Mucosa of descending colon (tissue), 3 donors: Measurements from ENCODE around the gene HAUS5. TPM values are rescaled to one million over a fixed set of nuclear protein-coding genes. Genes with fewer than 3 reads are reported as not detected.
A peak's percentile ranks its signal among the peaks of the same experiment; 100 is the strongest.

Source experiments
- ATAC-seq: fragments of 200-7000 bp; cut with Tn5 transposase; one replicate; pipeline ENCODE4 v1.9.1; 2020; ENCODE audit warnings: mild to moderate bottlenecking, moderate library complexity
- DNase-seq, 3 donors: peaks; one replicate each; pipeline ENCODE4 v3.0.0-alpha.2; 2020
- H3K36me3 ChIP-seq: fragments of 200-600 bp; one replicate; pipeline ENCODE4 v1.8.0; 2021; ENCODE audit warnings: low read depth, mild to moderate bottlenecking
- H3K4me1 ChIP-seq: fragments of 200-600 bp; one replicate; pipeline ENCODE4 v1.8.0; 2021; ENCODE audit warnings: low read depth, mild to moderate bottlenecking
- H3K4me3 ChIP-seq: fragments of 200-600 bp; one replicate; pipeline ENCODE4 v1.8.0; 2021; ENCODE audit warnings: mild to moderate bottlenecking
- H3K9me3 ChIP-seq: fragments of 200-600 bp; one replicate; pipeline ENCODE4 v1.8.0; 2021; ENCODE audit warnings: mild to moderate bottlenecking
- intact Hi-C, 2 donors: fragments of 100-400 bp; cut with DNase I in 1 of 2; cut with micrococcal nuclease in 1 of 2; formaldehyde crosslinking; loops; one replicate each; pipeline versions ENCODE4 v1.11.0 to v1.11.1; 2022; cut with DNase I, micrococcal nuclease
- total RNA-seq, 3 donors: library from RNA; stranded (reverse); fragmentation: NEBNext Ultra II Directional in 2 of 3; extraction: Animal tissue kit (Norgen Biotek cat#: 25700) in 2 of 3; gene quantifications; one replicate each; pipeline versions ENCODE4 v1.2.1 to v1.2.4, GENCODE V29; 2021 to 2023
- TF ChIP-seq, protein P1 (sequence below): fragments of 200-600 bp; IDR thresholded peaks from one replicate; pipeline ENCODE4 v1.8.0; 2022; ENCODE audit warnings: antibody characterized with exemption, mild to moderate bottlenecking
- donor health status: DM: no; HTN: no; CAD: no; lungs with moderate emphysema.
- donor health status: DM: no; HTN: no; CAD: no.
- donor health status: DM: no; HTN: yes; CAD: no.

HAUS5 gene
- total RNA-seq, 3 donors from 2014 or later, result 6.4 to 13.2 (median 9.0) TPM

GRCh38 chr19:35629332-35629633 lies 16.7 kb downstream of the HAUS5 start:
- H3K36me3 ChIP-seq, result peaks cover 6% of the 10 kb centered on the region
- DNase-seq (no peak), ATAC-seq (no peak)
- peaks cover 9% of the 10 kb centered on the region for H3K4me1 ChIP-seq
- H3K4me3 ChIP-seq, result peak overlapping the region; percentile 94
- TF ChIP-seq, protein P1, sequence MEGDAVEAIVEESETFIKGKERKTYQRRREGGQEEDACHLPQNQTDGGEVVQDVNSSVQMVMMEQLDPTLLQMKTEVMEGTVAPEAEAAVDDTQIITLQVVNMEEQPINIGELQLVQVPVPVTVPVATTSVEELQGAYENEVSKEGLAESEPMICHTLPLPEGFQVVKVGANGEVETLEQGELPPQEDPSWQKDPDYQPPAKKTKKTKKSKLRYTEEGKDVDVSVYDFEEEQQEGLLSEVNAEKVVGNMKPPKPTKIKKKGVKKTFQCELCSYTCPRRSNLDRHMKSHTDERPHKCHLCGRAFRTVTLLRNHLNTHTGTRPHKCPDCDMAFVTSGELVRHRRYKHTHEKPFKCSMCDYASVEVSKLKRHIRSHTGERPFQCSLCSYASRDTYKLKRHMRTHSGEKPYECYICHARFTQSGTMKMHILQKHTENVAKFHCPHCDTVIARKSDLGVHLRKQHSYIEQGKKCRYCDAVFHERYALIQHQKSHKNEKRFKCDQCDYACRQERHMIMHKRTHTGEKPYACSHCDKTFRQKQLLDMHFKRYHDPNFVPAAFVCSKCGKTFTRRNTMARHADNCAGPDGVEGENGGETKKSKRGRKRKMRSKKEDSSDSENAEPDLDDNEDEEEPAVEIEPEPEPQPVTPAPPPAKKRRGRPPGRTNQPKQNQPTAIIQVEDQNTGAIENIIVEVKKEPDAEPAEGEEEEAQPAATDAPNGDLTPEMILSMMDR, result no peak
- H3K9me3 ChIP-seq, result no peaks in the 10 kb centered on the region
- intact Hi-C loops, result no loop called here

DNA sequence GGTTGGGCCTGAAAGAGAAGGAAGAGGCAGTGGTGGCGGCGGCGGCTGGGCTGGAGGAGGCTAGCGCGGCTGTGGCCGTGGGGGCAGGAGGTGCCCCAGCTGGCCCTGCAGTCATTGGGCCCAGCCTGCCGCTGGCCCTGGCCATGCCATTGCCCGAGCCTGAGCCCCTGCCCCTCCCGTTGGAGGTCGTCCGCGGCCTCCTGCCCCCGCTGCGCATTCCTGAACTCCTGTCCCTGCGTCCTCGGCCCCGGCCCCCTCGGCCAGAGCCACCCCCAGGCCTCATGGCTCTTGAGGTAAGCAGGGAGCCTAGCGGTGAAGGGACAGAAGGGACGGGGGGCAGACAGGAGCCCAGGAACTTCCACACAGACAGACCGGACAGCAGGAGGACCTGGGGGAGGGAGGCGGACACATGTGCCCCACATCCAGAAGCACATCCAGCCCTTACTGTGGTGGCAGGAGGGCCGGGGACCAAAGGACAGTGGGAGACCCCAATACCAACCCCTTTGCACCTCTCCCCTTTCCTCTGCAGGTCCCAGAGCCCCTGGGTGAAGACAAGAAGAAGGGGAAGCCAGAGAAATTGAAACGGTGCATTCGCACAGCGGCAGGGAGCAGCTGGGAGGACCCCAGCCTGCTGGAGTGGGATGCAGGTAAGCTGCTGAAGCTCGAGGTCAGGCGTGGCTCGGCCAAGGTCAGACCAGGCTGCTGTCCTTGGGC lies 21.3 kb downstream of the HAUS5 start:
- ATAC-seq (no peak), DNase-seq (no peak)
- H3K4me3 ChIP-seq, result no peak overlapping the region
- H3K4me1 ChIP-seq, result peaks cover 9% of the 10 kb centered on the region
- TF ChIP-seq, protein P1, result no peak
- intact Hi-C loops, result no loop called here
- peaks cover 12% of the 10 kb centered on the region for H3K36me3 ChIP-seq
- no peaks in the 10 kb centered on the region for H3K9me3 ChIP-seq

- H3K9me3 ChIP-seq, result no peaks in the 10 kb centered on the region
- no peak for DNase-seq
- peaks cover 9% of the 10 kb centered on the region for H3K36me3 ChIP-seq
- TF ChIP-seq, protein P1, result no peak
- intact Hi-C loops, result no loop called here
- ATAC-seq, result no peak
- no peak overlapping the region for H3K4me3 ChIP-seq
- no peaks in the 10 kb centered on the region for H3K4me1 ChIP-seq
Measured at GRCh38 chr19:35636651-35637050, 24.1 kb downstream of the HAUS5 start.

- ATAC-seq, result no peak
- no peak for DNase-seq
- Histone ChIP-seq H3K9me3 (no peaks in the 10 kb centered on the region), H3K4me1 (no peaks in the 10 kb centered on the region), H3K36me3 (peaks cover 9% of the 10 kb centered on the region), H3K4me3 (no peak overlapping the region)
- TF ChIP-seq, protein P1, result no peak
- intact Hi-C loops, result no loop called here
Measured at GRCh38 chr19:35637165-35637564, 24.6 kb downstream of the HAUS5 start.

- peaks cover 5% of the 10 kb centered on the region for H3K4me1 ChIP-seq
- DNase-seq (no peak), ATAC-seq (no peak)
- intact Hi-C loops, result no loop called here
- H3K9me3 ChIP-seq, result no peaks in the 10 kb centered on the region
- H3K36me3 ChIP-seq, result peaks cover 6% of the 10 kb centered on the region
- no peak overlapping the region for H3K4me3 ChIP-seq
- TF ChIP-seq, protein P1, result no peak
Measured at GRCh38 chr19:35639321-35639639, 26.7 kb downstream of the HAUS5 start.

GRCh38 chr19:35639863-35640262 lies 27.3 kb downstream of the HAUS5 start:
- intact Hi-C loops, result no loop called here

More at GRCh38 chr19:35639863-35640262, 27.3 kb downstream of the HAUS5 start:
- ATAC-seq (no peak), DNase-seq (no peak)
- peaks cover 9% of the 10 kb centered on the region for H3K4me1 ChIP-seq
- no peak overlapping the region for H3K4me3 ChIP-seq
- no peaks in the 10 kb centered on the region for H3K9me3 ChIP-seq
- TF ChIP-seq, protein P1, result no peak
- peaks cover 4% of the 10 kb centered on the region for H3K36me3 ChIP-seq
